Endometrial microvascular endothelial cells (primary cell): ENCODE results near the gene KCND3. TPM values are rescaled to one million over a fixed set of nuclear protein-coding genes. Genes with fewer than 3 reads are reported as not detected.

Source experiments
- in situ Hi-C: cut with HindIII; loops from 2 replicates; pipeline ENCODE4 v1.10.0; 2017; ENCODE audit warnings: low sequenced_read_pairs, low pct_unique_long_range_greater_than_20kb; ENCODE audit errors: inconsistent ontology term
- total RNA-seq: library from RNA; depleted of rRNA; stranded (reverse); fragments of >200 nt; gene quantifications from one replicate; pipeline ENCODE4 v1.2.3, GENCODE V29; 2015; ENCODE audit errors: inconsistent ontology term

The KCND3 gene
- total RNA-seq, 1 donor from 2014 or later, result not detected

DNA sequence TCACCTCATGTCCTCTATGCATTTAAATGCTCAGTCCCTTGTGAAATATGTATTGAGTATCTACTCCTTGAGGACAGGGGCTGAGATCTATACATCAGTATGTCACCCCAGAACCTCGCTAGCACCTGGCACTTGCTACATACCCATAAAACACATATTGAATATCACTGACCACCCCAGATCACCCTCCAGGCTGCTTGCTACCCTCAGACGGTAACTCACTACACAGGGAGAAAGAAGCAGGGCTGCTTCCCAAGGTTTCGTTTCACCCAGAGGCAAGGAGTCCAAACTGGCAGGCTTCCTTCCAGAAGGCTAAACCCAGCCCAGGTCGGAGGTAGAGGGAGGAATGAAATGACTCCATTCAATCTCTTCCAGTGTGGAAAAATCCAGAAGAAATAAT lies 258.8 kb downstream of the KCND3 start:
- in situ Hi-C loops, result no loop called here

DNA sequence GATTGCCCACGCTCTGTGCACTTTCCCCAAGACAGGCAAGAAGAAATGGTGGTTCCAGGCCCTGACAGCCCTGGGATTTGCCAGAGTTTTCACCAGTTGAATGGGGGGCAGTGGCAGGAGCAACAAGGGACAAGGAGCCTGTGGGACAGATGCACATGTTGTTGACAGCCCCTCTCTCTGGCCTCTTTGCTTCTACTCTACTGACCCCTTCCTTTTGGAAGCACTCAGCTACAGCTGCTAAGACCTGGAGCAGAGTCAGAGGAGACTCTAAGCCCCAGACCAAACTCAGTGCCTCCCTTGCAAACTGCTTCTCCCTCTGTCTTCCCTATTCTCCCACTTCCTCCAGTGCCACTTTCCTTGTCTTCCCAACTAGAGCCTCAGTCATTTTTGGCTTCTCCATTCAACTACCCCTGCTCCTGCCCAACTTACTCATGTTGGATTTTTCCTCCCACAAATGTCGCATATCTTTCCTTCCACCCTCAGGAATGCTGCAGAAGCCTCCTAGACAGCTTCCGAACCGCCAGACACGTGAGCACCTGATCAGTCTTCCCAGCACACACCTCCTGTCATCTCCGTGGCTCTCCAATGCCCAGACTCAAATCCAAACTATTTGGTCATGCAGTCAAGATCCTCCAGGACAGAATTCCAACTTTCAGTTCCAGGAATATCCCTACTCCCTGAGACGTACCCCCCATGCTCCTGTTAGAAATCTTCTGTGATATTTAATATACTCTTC lies 259.4 kb downstream of the KCND3 start:
- in situ Hi-C loops, result no loop called here

DNA sequence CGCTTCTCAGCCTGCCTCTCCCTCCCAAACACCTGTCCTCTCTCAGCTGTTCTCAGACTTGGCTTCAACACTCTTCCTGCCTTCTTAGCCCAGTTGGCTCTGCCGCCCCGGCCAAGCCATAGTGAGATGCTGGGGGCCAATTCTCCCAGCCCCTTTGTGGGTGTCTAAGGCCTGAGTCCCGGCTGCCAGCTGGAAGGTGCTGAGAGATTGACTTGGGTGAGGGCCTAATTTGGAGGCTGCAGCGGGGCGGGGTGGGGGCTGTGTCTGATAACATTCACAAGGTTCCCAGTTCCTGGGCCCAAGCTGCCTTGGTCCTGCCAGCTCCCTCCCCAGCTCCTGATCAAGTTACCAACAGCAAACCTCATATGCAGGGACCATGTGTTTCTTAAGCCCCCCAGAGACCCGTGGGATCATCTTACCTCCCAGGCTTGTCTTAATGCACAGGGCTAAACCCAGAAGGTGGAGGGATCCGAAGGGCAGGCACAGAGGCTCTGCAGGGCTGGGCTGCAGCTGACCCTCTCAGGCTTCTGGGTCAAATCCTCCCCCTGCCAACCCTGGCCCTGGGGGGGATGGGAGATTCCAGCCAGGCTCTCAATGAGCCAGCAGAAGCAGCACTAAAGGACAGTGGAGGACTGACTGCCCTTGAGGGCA lies 260.1 kb downstream of the KCND3 start:
- in situ Hi-C loops, result no loop called here

DNA sequence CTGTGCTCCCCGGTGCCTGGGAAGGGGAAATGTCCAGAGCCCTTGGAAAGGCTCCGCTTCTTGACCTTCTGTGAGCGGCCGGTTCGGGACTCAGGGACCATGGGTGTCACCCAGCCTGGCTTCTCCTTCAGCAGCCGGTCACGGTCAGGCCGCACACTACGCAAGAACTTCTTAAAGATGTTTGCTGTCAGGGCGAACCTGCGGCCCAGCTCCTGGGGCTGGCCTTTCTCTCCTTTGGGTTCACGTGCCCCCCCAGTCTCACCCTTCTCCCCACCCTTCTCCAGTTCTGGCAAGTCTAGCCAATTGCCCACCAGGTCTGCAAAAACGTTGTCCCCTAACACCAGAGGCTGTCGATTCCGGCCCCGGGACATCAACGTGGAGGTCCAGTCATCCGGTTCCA lies 262.4 kb downstream of the KCND3 start:
- in situ Hi-C loops, result no loop called here

DNA sequence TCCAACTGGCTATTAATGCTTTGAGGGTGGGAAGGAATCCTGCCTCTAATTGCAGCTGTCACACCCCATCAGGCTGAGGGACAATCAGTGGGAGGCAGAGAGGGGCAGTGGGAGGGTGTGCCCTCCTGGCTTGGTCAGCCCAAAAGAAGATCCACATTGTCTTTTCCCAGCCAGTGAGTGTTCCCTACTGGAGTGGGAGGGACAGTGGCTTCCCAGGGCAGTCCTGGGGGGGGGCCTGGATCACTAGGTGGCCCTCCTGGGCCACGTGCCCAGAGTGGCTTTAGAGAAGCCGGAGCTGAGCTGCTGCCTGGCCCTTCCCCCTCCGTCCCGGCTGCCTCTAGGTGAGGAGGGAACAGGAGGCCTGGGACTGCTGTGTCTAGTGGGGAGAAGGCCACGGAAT lies 264.3 kb downstream of the KCND3 start:
- in situ Hi-C loops, result no loop called here

DNA sequence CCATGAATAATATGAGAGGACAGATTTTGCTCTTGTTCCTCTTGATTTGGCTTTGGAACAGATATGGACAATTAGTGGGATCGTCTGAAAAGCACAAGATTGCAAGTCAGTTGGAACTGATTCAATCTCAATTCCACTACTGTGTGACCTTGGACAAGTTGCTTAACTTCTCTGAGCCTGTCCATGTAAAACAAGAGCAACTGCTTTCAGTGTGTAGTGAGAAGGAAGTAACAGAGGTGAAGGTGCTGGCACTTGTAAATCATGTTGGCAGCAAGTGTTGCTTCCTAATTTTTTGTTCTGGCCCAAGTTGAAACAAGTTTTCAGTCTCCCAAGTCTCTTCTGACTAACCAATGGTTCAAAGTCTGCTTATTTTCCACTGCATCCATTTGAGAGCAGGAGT lies 265.6 kb downstream of the KCND3 start:
- in situ Hi-C loops, result no loop called here

DNA sequence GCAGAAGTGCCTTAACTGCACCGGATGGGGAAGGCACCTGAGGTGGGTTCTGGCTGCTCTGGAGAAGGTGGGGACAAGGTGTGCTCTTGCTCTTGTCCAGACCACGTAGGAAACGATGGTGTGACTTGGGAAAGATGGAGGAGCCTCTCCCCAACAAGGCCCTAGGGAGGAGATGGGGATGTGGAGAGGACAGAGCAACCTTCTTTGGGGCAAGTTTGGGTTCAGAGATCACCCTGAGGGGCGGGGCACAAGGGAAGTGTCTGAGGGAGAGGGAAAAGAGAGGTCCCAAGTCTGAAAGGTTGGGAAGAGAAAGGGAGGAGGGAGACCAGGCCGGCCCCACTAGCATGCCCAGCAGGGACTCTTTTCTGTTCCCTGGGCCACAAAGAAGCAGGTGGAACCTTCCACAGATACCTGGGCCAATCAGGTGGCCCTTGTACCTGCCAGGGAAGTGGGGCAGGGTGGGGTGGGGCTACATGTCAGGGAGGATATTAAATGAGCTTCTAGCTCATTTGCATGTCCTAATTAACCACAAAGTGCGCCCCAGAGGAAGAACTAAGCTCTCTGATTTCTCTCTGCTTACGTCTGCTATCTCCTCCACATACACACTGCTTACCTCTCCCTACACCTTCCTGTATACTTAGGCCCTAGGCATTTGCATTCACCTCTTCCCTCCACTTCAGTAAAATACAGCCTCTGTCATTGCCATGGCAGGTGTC lies 266.2 kb downstream of the KCND3 start:
- in situ Hi-C loops, result no loop called here

DNA sequence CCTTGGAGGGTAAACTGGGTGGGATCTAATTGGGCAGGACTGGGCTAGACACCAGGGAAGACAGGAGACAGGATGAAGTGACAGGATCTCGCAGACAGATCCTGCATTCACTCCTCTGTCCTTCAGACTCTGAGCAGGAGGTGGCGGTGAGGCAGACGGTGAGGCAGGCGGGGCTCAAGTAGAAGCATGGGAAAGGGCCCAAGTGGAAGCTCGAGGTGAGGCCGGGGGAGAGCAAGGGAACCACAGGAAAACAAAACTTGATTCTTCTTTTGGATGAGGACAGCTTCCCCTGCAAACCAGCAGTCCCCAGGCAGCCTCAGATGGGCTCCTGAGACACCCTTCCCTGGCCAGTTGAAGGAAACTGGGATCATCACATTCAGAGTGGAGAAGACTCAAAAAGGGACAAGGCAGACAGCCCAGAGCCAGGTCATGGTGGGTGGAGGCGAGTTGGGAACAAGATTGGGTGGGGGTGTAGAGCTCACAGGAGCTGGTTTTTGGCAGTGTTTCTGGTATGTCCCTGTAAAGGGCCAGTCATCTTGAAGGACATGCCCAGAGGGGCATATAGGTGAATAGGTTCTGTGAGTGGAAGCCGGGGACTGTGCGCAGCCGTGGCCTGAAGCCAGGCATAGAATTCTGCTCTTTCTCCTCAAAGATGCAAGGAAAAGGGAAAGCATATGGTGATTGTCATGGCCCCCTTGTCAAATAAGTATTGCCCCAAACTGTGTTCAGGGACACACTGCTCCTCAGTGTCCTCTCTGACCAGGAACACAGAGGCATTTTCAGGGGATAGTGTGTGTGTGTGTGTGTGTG lies 268.3 kb downstream of the KCND3 start:
- in situ Hi-C loops, result no loop called here

Other genes starting within 250 kb of the KCND3 start
- gene DDX20, start 233.8 kb downstream of the KCND3 start, total RNA-seq, result 45.9 TPM